Measurements from ENCODE around the gene FADS1.
A peak's percentile ranks its signal among the peaks of the same experiment; 100 is the strongest.

FADS1 gene

DNA sequence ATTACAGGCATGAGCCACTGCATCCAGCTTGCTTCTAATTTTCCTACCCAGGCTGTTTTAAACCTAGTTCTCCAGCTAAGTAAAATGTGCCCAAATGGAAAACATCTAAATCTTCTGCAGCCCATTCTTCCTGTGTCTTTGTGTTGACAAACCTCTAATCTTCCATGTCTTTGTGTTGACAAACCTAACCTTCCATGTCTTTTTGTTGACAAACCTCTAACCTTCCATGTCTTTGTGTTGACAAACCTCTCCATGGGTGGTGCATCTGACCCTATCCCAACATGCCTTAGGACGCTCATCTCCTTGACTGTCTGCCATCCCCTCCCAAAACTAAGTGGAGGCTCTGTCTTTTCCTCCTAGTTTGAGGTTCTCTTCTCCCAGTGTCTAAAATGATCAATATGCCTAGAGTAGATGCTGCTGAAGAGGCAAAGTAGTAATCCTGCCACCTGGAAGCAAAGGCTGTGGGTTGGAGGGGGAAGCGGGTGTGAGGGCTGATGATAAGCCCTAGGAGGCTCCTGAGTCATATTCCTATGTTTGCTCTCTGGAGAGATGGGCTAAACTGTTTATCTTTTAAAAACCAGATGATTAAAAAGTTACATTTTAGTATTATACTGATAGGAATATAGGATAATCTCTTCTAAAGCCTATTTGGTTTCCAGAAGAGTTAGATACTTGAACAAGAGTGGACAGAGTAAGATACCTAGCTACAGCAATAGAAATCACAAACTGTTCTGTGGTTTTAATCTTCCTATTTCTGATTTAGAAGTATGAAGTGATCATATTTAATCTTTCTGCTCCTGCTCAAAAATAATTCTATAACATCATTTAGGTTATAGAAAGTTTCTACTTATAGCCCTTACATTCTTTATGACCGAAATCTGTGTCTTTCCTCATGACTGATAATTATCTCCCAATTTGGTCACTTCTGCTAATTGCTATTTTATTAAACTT, 16.2 kb downstream of the FADS1 start:
- H3K9me3 ChIP-seq (ENCODE audit: control insufficient read depth, insufficient read depth, low read length): no peaks in the 10 kb centered on the region
- H3K4me1 ChIP-seq (ENCODE audit: insufficient read depth, low read length): 0 out of 2 replicates have a peak, but pooled peaks cover 4% of the 10 kb centered on the region
- H3K9ac ChIP-seq (ENCODE audit: low read depth, low read length): no peak overlapping the region
- peaks cover 21% of the 10 kb centered on the region; the same call in 1 of the 2 replicates for H3K36me3 ChIP-seq (ENCODE audit: insufficient read depth, low read length)

GRCh38 chr11:61799665-61800284, 17.0 kb downstream of the FADS1 start:
- Histone ChIP-seq H3K9me3 (ENCODE audit: control insufficient read depth, insufficient read depth, low read length) (no peaks in the 10 kb centered on the region), H3K36me3 (ENCODE audit: insufficient read depth, low read length) (peaks cover 21% of the 10 kb centered on the region; the same call in 1 of the 2 replicates), H3K4me1 (ENCODE audit: insufficient read depth, low read length) (0 out of 2 replicates have a peak, but pooled peaks cover 4% of the 10 kb centered on the region), H3K9ac (ENCODE audit: low read depth, low read length) (no peak overlapping the region)

DNA sequence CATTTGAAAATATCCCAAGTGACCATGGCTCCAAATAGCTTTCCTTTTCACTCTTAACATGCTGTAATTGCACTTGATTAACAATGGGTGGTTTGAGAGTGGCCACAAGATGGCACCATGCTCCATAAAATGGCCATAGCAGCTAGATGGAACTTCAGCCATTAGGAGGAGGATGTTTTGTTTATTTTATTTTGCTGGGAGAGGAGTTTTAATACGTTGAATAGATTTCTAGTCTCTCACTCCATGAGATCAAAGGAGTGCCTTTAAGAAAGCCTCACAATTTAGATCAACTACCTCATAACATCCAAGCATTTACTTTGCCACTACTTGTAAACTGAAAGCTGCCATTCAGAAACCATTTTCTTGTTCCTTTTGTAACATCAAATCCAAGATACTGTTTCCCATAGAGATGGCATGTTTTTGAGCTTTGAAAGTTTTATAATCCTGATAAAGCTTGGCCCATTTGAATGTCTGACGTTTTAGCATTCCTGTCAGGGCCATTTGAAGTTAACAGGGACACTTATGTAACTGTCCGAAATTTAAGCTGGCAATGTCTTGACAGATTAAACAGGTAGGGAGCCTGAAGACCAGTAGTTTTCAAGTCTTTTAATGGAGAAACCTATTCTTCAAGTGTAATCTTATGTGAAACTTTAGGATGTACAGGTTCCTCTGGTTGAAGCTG, 19.4 kb downstream of the FADS1 start:
- H3K4me1 ChIP-seq (ENCODE audit: insufficient read depth, low read length): 0 out of 2 replicates have a peak, but pooled peaks cover 4% of the 10 kb centered on the region
- H3K9ac ChIP-seq (ENCODE audit: low read depth, low read length): no peak overlapping the region
- peaks cover 14% of the 10 kb centered on the region; the same call in 1 of the 2 replicates for H3K36me3 ChIP-seq (ENCODE audit: insufficient read depth, low read length)
- H3K9me3 ChIP-seq (ENCODE audit: control insufficient read depth, insufficient read depth, low read length): no peaks in the 10 kb centered on the region

DNA sequence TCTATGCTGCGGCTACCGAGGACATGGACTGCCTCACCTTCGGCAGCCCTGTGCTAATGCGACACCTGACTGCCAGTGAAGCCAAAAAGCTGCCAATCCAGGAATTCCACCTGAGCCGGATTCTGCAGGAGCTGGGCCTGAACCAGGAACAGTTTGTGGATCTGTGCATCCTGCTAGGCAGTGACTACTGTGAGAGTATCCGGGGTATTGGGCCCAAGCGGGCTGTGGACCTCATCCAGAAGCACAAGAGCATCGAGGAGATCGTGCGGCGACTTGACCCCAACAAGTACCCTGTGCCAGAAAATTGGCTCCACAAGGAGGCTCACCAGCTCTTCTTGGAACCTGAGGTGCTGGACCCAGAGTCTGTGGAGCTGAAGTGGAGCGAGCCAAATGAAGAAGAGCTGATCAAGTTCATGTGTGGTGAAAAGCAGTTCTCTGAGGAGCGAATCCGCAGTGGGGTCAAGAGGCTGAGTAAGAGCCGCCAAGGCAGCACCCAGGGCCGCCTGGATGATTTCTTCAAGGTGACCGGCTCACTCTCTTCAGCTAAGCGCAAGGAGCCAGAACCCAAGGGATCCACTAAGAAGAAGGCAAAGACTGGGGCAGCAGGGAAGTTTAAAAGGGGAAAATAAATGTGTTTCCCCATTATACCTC, 20.8 kb downstream of the FADS1 start:
- Histone ChIP-seq H3K4me1 (ENCODE audit: insufficient read depth, low read length) (0 out of 2 replicates have a peak, but pooled peaks cover 4% of the 10 kb centered on the region), H3K36me3 (ENCODE audit: insufficient read depth, low read length) (peaks cover 14% of the 10 kb centered on the region; the same call in 1 of the 2 replicates), H3K9me3 (ENCODE audit: control insufficient read depth, insufficient read depth, low read length) (no peaks in the 10 kb centered on the region), H3K9ac (ENCODE audit: low read depth, low read length) (no peak overlapping the region)

DNA sequence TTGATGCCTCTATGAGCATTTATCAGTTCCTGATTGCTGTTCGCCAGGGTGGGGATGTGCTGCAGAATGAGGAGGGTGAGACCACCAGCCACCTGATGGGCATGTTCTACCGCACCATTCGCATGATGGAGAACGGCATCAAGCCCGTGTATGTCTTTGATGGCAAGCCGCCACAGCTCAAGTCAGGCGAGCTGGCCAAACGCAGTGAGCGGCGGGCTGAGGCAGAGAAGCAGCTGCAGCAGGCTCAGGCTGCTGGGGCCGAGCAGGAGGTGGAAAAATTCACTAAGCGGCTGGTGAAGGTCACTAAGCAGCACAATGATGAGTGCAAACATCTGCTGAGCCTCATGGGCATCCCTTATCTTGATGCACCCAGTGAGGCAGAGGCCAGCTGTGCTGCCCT, 21.3 kb downstream of the FADS1 start:
- Histone ChIP-seq H3K9ac (ENCODE audit: low read depth, low read length) (no peak overlapping the region), H3K4me1 (ENCODE audit: insufficient read depth, low read length) (0 out of 2 replicates have a peak, but pooled peaks cover 4% of the 10 kb centered on the region), H3K36me3 (ENCODE audit: insufficient read depth, low read length) (peaks cover 13% of the 10 kb centered on the region; the same call in 1 of the 2 replicates), H3K9me3 (ENCODE audit: control insufficient read depth, insufficient read depth, low read length) (no peaks in the 10 kb centered on the region)

GRCh38 chr11:61794579-61794978, 22.2 kb downstream of the FADS1 start:
- H3K9ac ChIP-seq (ENCODE audit: low read depth, low read length): no peak overlapping the region
- peaks cover 15% of the 10 kb centered on the region for H3K36me3 ChIP-seq (ENCODE audit: insufficient read depth, low read length)
- no peaks in the 10 kb centered on the region for H3K9me3 ChIP-seq (ENCODE audit: control insufficient read depth, insufficient read depth, low read length)
- 0 out of 2 replicates have a peak, but pooled peaks cover 4% of the 10 kb centered on the region for H3K4me1 ChIP-seq (ENCODE audit: insufficient read depth, low read length)

- Histone ChIP-seq H3K9ac (ENCODE audit: low read depth, low read length) (peak overlapping the region; percentile 83; the same call in 1 of the 2 replicates), H3K4me1 (ENCODE audit: insufficient read depth, low read length) (0 out of 2 replicates have a peak, but pooled peaks cover 4% of the 10 kb centered on the region), H3K36me3 (ENCODE audit: insufficient read depth, low read length) (peaks cover 10% of the 10 kb centered on the region), H3K9me3 (ENCODE audit: control insufficient read depth, insufficient read depth, low read length) (no peaks in the 10 kb centered on the region)
These were observed 23.0 kb downstream of the FADS1 start for GRCh38 chr11:61793829-61794204.

GRCh38 chr11:61793083-61793828, 23.5 kb downstream of the FADS1 start:
- peaks cover 10% of the 10 kb centered on the region for H3K36me3 ChIP-seq (ENCODE audit: insufficient read depth, low read length)
- H3K9ac ChIP-seq (ENCODE audit: low read depth, low read length): peak overlapping the region; percentile 83
- 0 out of 2 replicates have a peak, but pooled peaks cover 4% of the 10 kb centered on the region for H3K4me1 ChIP-seq (ENCODE audit: insufficient read depth, low read length)
- no peaks in the 10 kb centered on the region for H3K9me3 ChIP-seq (ENCODE audit: control insufficient read depth, insufficient read depth, low read length)

GRCh38 chr11:61792310-61793082, 24.3 kb downstream of the FADS1 start, which contains the start of the genes FEN1 and TMEM258:
Gene FEN1, plus strand, starts transcription at chr11:61792911. Its CDS starts 2,451 bp downstream, at chr11:61795362.
Gene TMEM258, minus strand, starts transcription at chr11:61792599. Its CDS starts 41 bp downstream, at chr11:61792558.
- Histone ChIP-seq H3K9me3 (ENCODE audit: control insufficient read depth, insufficient read depth, low read length) (no peaks in the 10 kb centered on the region), H3K4me1 (ENCODE audit: insufficient read depth, low read length) (0 out of 2 replicates have a peak, but pooled peaks cover 2% of the 10 kb centered on the region), H3K36me3 (ENCODE audit: insufficient read depth, low read length) (peaks cover 10% of the 10 kb centered on the region), H3K9ac (ENCODE audit: low read depth, low read length) (peak within 1 kb of the TSS; percentile 83)

DNA sequence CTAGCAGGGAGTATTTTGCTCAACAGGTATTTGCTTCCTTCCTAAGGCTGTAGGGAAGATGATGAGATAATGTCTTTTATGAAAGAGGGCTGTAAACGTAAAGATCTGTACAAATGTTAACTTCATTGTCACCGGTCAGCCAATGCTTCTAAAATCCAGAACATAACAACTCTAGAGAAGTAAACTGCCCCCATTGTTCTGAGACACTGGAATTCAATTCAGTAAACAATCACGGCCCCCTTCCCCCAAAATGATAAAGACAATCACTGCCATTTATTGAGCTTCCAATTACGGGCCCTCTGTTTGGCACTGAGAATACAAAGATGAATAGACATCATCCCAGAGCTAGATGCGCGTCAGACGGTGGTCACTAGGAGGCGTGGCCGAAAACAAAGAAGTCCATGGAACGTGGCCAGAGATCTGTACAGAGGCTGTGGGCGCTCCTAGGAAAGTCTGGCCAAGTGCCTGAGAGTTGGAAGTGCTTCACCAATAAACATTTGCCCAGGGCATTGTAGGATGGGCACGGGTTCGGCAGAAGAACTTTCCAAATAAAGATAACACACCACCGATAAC, 25.0 kb downstream of the FADS1 start:
- Histone ChIP-seq H3K4me1 (ENCODE audit: insufficient read depth, low read length) (no peaks in the 10 kb centered on the region), H3K36me3 (ENCODE audit: insufficient read depth, low read length) (peaks cover 10% of the 10 kb centered on the region), H3K9me3 (ENCODE audit: control insufficient read depth, insufficient read depth, low read length) (no peaks in the 10 kb centered on the region), H3K9ac (ENCODE audit: low read depth, low read length) (peak overlapping the region; percentile 83)

GRCh38 chr11:61787928-61788491, 28.8 kb downstream of the FADS1 start:
- H3K9ac ChIP-seq (ENCODE audit: low read depth, low read length): no peak overlapping the region

GRCh38 chr11:61785837-61786402, 30.9 kb downstream of the FADS1 start:
- Histone ChIP-seq H3K36me3 (ENCODE audit: insufficient read depth, low read length) (peaks cover 14% of the 10 kb centered on the region), H3K9me3 (ENCODE audit: control insufficient read depth, insufficient read depth, low read length) (no peaks in the 10 kb centered on the region), H3K9ac (ENCODE audit: low read depth, low read length) (no peak overlapping the region), H3K4me1 (ENCODE audit: insufficient read depth, low read length) (no peaks in the 10 kb centered on the region)

More at GRCh38 chr11:61787928-61788491, 28.8 kb downstream of the FADS1 start:
- Histone ChIP-seq H3K9me3 (ENCODE audit: control insufficient read depth, insufficient read depth, low read length) (no peaks in the 10 kb centered on the region), H3K4me1 (ENCODE audit: insufficient read depth, low read length) (no peaks in the 10 kb centered on the region), H3K36me3 (ENCODE audit: insufficient read depth, low read length) (peaks cover 14% of the 10 kb centered on the region)
